ENCODE measurements around the gene TDG. TPM values are rescaled to one million over a fixed set of nuclear protein-coding genes. Genes with fewer than 3 reads are reported as not detected.

TDG gene
- total and polyA plus RNA-seq, 2 donors from 2014 or later = 9.2 to 17.2 TPM

GRCh38 chr12:103929784-103930033, 36.0 kb upstream of the TDG start:
- intact Hi-C loops (cut with DNase I) = no loop called here
- H3K9me3 ChIP-seq (ENCODE audit: control insufficient read depth in 2 of 3, insufficient read depth in 1 of 3, low read length in 3 of 3) = no peaks in the 10 kb centered on the region
- peaks cover 0 to 21% (median 20%) of the 10 kb centered on the region in 3 donors for H3K4me1 ChIP-seq (ENCODE audit: control insufficient read depth in 2 of 3, insufficient read depth in 2 of 3, low read depth in 1 of 3, low read length in 3 of 3)
- FAIRE-seq = no peak
- peak overlapping the region in 2 of 3 donors; percentile 78 to 86 for H3K9ac ChIP-seq (ENCODE audit: low read length in 3 of 3)
- H3K36me3 ChIP-seq (ENCODE audit: control insufficient read depth in 2 of 3, insufficient read depth in 3 of 3, low read length in 3 of 3) = peaks cover 3 to 22% (median 15%) of the 10 kb centered on the region in 3 donors
- H3K4me3 ChIP-seq (ENCODE audit: low read length in 3 of 3) = peak overlapping the region; percentile 86 to 92 (median 86)
- TF ChIP-seq, protein P1, sequence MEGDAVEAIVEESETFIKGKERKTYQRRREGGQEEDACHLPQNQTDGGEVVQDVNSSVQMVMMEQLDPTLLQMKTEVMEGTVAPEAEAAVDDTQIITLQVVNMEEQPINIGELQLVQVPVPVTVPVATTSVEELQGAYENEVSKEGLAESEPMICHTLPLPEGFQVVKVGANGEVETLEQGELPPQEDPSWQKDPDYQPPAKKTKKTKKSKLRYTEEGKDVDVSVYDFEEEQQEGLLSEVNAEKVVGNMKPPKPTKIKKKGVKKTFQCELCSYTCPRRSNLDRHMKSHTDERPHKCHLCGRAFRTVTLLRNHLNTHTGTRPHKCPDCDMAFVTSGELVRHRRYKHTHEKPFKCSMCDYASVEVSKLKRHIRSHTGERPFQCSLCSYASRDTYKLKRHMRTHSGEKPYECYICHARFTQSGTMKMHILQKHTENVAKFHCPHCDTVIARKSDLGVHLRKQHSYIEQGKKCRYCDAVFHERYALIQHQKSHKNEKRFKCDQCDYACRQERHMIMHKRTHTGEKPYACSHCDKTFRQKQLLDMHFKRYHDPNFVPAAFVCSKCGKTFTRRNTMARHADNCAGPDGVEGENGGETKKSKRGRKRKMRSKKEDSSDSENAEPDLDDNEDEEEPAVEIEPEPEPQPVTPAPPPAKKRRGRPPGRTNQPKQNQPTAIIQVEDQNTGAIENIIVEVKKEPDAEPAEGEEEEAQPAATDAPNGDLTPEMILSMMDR (IDR thresholded peaks at IDR 0.05; ENCODE audit: borderline replicate concordance, extremely low read depth, insufficient read depth) = no peak
- no peak for DNase-seq
- no peaks in the 10 kb centered on the region for H3K27me3 ChIP-seq (ENCODE audit: control insufficient read depth, insufficient read depth, low read length)
- peak overlapping the region; percentile 92 to 99 for H3K27ac ChIP-seq (ENCODE audit: low read depth in 2 of 2, low read length in 2 of 2)

DNA sequence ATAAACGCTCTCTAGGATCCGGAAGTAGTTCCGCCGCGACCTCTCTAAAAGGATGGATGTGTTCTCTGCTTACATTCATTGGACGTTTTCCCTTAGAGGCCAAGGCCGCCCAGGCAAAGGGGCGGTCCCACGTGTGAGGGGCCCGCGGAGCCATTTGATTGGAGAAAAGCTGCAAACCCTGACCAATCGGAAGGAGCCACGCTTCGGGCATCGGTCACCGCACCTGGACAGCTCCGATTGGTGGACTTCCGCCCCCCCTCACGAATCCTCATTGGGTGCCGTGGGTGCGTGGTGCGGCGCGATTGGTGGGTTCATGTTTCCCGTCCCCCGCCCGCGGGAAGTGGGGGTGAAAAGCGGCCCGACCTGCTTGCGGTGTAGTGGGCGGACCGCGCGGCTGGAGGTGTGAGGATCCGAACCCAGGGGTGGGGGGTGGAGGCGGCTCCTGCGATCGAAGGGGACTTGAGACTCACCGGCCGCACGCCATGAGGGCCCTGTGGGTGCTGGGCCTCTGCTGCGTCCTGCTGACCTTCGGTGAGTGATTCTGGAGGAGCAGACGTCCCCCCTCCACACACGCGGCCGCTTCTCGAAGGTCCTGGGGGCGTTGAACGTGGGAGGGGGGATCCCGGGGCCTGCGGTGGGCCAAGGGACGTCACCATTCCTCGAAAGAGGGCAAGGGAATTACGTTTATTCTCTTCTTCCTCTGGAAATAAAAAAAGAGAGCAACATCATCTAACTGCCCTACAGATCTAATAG, 35.5 kb upstream of the TDG start, which contains the start of gene HSP90B1:
Gene HSP90B1, plus strand, starts transcription at position 377 of the 753 bp plus-strand sequence. Its CDS starts 106 bp downstream, at position 483.
- Histone ChIP-seq H3K27ac (ENCODE audit: low read depth in 2 of 2, low read length in 2 of 2) (peak within 1 kb of the TSS; percentile 92 to 99), H3K9ac (ENCODE audit: low read length in 3 of 3) (peak within 1 kb of the TSS; percentile 86 to 93 (median 88)), H3K4me3 (ENCODE audit: low read length in 3 of 3) (peak within 1 kb of the TSS; percentile 86 to 97 (median 95)), H3K4me1 (ENCODE audit: control insufficient read depth in 2 of 3, insufficient read depth in 2 of 3, low read depth in 1 of 3, low read length in 3 of 3) (peaks cover 0 to 22% (median 21%) of the 10 kb centered on the region in 3 donors), H3K36me3 (ENCODE audit: control insufficient read depth in 2 of 3, insufficient read depth in 3 of 3, low read length in 3 of 3) (peaks cover 3 to 27% (median 15%) of the 10 kb centered on the region in 3 donors), H3K9me3 (ENCODE audit: control insufficient read depth in 2 of 3, insufficient read depth in 1 of 3, low read length in 3 of 3) (no peaks in the 10 kb centered on the region), H3K27me3 (ENCODE audit: control insufficient read depth, insufficient read depth, low read length) (no peaks in the 10 kb centered on the region)
- intact Hi-C loops (cut with DNase I) = no loop called here
- TF ChIP-seq, protein P1 (IDR thresholded peaks at IDR 0.05; ENCODE audit: borderline replicate concordance, extremely low read depth, insufficient read depth) = no peak
- FAIRE-seq = peak; percentile 99
- peak; percentile 100 for DNase-seq

GRCh38 chr12:103930787-103931735, 34.6 kb upstream of the TDG start:
- peaks cover 0 to 22% (median 21%) of the 10 kb centered on the region in 3 donors for H3K4me1 ChIP-seq (ENCODE audit: control insufficient read depth in 2 of 3, insufficient read depth in 2 of 3, low read depth in 1 of 3, low read length in 3 of 3)
- FAIRE-seq (no peak), DNase-seq (peak in 4 of 5 donors; percentile 21 to 81 (median 63))
- H3K9me3 ChIP-seq (ENCODE audit: control insufficient read depth in 2 of 3, insufficient read depth in 1 of 3, low read length in 3 of 3) = no peaks in the 10 kb centered on the region
- H3K36me3 ChIP-seq (ENCODE audit: control insufficient read depth in 2 of 3, insufficient read depth in 3 of 3, low read length in 3 of 3) = peaks cover 4 to 30% (median 21%) of the 10 kb centered on the region in 3 donors
- peak overlapping the region; percentile 76 to 97 (median 95) for H3K4me3 ChIP-seq (ENCODE audit: low read length in 3 of 3)
- intact Hi-C loops (cut with DNase I) = no loop called here
- TF ChIP-seq, protein P1 (IDR thresholded peaks at IDR 0.05; ENCODE audit: borderline replicate concordance, extremely low read depth, insufficient read depth) = no peak
- H3K9ac ChIP-seq (ENCODE audit: low read length in 3 of 3) = peak overlapping the region; percentile 86 to 93 (median 88)
- no peaks in the 10 kb centered on the region for H3K27me3 ChIP-seq (ENCODE audit: control insufficient read depth, insufficient read depth, low read length)
- peak overlapping the region; percentile 74 to 86 for H3K27ac ChIP-seq (ENCODE audit: low read depth in 2 of 2, low read length in 2 of 2)

All from kidney (tissue), 14 donors.